K562 (cell line): Measurements from ENCODE around the gene GTF3C1.

Source experiments
- BDP1 ChIP-seq: IDR thresholded peaks from 3 replicates; pipeline ENCODE4 v1.6.1; 2011; ENCODE audit not compliant: insufficient read length, insufficient read depth
- CHD1 ChIP-seq: fragments of 200-600 bp; sonication (generic); IDR thresholded peaks from one replicate; pipeline ENCODE4 v1.6.1; 2012; ENCODE audit warnings: mild to moderate bottlenecking, moderate library complexity, low read length, inconsistent platforms
- EGR1 ChIP-seq: fragments of 450-650 bp; conservative IDR thresholded peaks from 2 replicates; pipeline ENCODE4 v1.6.1; 2017; ENCODE audit warnings: mild to moderate bottlenecking
- EZH2 ChIP-seq: IDR thresholded peaks from 2 replicates; pipeline ENCODE4 v1.6.1; 2012; ENCODE audit warnings: low read depth, mild to moderate bottlenecking, inconsistent platforms, low read length, borderline replicate concordance
- HLTF ChIP-seq: fragments of 450-650 bp; IDR thresholded peaks from 2 replicates; pipeline ENCODE4 v1.6.1; 2016
- MAFK ChIP-seq: IDR thresholded peaks from 2 replicates; pipeline ENCODE4 v1.6.1; 2011; ENCODE audit warnings: low read length, improper control_type of control experiment
- TCF7 ChIP-seq: sonication (generic); IDR thresholded peaks from 2 replicates; pipeline ENCODE4 v1.6.1; 2016; ENCODE audit warnings: antibody characterized with exemption, borderline replicate concordance
- TFAP4 ChIP-seq: sonication (generic); formaldehyde crosslinking; IDR thresholded peaks from 2 replicates; pipeline ENCODE4 v1.8.0; 2022; ENCODE audit warnings: missing genetic modification reagents, mild to moderate bottlenecking, moderate library complexity, borderline replicate concordance
- XRCC5 ChIP-seq: fragments of 200-400 bp; formaldehyde crosslinking; IDR thresholded peaks from 2 replicates; pipeline ENCODE4 v1.6.1; 2017; ENCODE audit warnings: low read depth, mild to moderate bottlenecking, low read length

- TF ChIP-seq BDP1 (no peak), HLTF (no peak), MAFK (no peak), EZH2 (no peak), EGR1 (no peak), TFAP4 (CRISPR knock-in tag) (no peak), TCF7 (no peak), CHD1 (no peak), XRCC5 (no peak)
Measured at GRCh38 chr16:27463741-27464591, 85.7 kb downstream of the GTF3C1 start.
